ENCODE results near the gene CRYBG3.

Gene CRYBG3

DNA sequence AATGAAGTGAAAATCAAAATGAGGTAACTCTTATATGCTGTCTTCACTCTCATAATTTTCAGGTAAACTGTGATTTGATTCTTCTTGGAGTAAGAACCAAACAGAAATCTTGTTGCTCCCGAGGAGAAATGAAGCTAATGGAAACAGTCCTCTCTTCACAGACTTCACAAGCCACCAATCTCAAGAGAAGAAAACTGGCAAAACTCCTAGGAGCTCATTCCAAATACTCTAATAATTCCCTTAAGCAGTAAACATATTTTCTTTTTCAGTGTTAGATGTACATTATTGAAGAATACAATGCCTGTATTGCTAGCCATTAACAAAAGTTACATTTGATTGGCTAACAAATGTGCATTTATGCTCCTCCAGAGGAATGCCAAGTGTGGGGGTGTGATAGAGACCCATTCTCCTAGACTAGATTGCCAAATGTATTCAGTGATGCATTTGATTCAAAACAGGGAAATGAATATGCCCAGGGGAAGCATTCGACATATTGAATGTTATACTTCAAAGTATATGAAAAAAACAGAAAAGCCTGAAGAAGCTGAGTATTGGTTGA lies 162.2 kb downstream of the CRYBG3 start:
- no peak for DNase-seq

DNA sequence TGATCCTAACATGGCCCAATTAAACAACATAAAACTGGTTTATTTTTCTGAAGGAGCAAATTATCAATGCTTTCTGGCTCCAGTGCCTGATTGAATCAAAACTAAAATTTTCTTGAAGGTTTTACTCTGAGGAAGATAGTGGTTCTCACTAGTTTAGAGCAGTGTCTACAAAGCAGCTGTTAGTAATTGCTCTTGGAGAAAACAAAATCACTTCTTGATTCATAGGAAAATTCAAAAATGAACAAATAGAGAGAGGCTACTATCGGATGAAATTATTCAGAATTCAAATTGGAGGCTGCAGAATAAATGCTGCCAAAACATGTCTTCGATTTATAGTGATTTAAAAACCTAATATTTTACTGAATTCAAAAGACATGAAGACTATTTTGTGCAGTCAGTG lies 165.5 kb downstream of the CRYBG3 start:
- DNase-seq, result no peak

DNA sequence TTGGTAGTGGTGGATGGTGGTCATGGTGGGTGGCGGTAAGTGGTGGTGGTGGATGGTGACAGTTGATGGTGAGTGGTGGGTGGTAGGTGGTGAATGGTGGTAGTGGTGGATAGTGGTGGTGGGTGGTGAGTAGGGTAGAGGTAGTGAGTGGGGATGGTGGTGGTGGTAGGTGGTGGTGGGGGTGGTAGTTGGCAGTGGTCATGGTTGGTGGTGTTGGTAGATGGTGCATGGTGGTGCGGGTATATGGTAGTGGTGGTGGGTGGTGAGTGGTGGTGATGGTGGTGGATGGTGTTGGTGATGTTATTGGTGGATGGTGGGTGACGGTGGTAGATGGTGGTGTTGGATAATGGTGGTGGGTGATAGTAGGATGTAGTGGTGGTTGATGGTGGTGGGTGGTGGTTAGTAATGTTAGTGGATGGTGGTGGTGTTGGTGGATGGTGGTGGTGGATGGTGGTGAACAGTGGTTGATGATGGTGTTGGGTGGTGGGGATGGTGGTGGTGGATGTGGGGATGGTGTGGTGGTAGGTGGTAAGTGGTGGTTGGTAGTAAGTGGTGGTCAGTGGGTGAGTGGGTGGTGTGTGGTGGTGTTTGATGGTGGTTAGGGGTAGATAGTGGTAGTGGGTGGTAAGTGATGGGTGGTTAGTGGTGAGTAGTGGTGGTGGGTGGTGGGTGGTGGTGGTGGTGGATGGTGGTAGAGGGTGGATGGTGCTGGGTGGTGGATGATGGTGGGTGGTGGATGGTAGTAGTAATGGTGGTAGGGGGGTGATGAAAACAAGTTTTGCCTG lies 167.2 kb downstream of the CRYBG3 start:
- DNase-seq, result no peak

DNA sequence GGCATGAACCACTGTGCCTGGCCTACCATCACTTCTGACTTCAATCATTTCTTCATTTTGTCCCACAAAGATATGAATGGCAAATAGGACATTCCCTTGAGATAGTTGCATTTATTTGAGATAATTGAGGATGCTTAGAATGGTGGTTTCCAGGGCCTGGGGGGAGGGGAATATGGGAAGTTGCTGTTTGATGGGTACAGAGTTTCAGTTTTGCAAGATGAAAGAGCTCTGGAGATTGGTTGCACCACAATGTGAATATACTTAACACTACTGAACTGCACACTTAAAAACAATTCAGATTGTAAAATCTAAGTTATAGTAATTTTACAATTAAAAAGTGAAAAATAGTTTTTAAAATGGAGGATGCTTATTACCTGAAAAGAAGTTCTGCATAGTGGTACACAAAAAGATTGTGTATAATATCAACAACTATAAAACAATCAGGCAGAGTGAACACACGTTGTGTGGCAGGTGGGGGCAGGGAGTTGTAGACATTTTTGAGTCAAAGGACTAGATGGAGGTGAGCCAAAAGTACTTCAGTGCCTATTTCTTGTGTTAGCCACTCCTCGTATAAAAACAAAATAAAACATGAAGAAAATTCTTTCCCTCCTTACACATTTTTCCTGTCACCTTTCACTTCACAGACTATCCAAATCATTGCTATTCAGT lies 168.9 kb downstream of the CRYBG3 start:
- DNase-seq, result no peak

DNA sequence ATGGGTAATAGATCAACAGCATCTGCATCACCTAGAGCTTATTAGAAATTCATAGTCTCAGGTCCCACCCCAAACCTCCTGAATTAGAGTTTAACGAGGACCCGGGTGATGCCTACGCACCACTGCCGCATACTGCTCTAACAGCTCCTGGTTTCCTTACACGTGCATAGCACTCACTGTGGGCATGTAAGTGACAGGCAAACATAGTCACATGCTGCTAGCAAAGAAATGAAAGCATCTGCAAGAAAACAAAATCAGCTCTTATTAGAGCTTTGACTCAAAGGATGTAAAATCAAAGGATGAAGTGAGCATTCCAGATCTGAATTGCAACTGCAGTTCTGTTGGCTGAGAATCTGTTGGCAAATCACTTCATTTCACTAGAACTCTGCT lies 169.5 kb downstream of the CRYBG3 start:
- DNase-seq, result no peak

DNA sequence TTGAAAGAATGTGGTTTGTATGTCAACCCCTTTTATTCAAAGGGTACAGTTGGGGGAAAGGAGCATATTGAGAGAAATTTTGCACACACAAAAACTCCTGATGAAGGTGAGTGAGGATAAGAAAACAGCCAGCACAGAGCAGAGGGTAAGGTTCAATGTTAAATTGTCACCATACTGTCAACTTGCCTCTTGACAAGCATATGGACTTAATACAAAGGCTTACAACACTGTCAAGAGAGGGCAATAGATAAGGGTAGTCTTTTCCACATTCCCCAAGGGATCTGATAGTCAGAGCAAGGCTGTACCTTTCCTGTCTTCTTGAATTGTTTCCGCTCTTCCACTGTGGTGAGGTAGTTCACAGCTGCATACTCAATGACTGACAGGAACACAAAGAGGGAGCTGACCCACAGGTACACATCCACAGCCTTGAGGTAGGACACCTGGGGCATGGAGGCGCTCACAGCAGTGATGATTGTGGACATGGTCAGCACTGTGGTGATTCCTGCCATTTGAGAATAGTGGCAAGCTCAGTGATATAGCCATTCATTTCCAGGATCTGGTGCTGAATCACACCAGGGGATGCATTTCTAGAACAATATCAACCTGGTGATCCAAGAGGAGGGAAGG lies 170.8 kb downstream of the CRYBG3 start:
- DNase-seq, result no peak

DNA sequence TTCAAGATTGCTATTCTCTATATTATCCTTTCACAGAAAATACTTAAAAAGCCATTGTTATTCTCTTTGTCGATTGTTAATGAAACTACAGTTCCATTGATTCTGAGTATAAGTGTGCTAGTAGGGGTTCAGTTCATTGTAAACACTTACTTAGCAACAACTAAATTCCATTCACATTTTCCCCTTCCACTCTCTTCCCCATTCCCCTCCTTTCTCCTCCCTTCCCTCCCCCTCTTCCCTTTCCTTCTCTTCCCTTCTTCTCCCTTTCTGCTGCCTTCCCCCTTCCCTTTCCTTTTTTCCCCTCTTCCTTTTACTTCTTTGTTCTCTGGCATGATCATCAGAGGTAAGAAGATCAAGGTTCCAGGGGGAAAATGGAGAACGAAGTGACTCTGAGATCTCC lies 171.7 kb downstream of the CRYBG3 start:
- DNase-seq, result no peak

DNA sequence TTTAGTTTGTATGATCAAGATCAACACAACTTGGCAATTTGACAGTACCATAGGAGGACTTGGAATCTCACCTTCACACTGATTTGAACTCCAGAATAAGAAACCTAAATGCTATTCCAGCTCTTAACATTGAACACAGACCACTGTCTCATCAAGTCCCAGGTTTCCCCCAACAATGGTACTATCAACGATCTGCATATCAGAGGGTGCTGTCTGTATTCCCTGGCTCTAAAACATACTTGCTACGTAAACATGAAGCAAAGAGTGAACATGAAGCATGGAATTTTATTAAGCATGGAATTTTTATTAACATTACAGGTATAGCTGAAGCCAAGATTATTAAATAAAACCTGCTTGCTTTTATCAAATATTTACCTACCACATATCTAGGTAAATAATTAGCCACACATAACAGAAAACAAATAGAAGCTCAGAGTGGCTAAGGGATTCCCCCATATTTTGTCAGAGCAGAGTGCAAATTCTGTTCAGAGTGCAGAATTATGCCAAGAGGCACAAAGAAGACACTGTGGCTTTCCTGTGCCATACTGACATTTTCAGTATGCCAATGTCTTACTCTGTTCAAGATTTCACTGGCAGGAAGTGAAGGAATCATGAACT lies 172.6 kb downstream of the CRYBG3 start:
- no peak for DNase-seq

Measured in GF-D8 (cell line).